ENCODE data around the gene CABP4.

The CABP4 gene

DNA sequence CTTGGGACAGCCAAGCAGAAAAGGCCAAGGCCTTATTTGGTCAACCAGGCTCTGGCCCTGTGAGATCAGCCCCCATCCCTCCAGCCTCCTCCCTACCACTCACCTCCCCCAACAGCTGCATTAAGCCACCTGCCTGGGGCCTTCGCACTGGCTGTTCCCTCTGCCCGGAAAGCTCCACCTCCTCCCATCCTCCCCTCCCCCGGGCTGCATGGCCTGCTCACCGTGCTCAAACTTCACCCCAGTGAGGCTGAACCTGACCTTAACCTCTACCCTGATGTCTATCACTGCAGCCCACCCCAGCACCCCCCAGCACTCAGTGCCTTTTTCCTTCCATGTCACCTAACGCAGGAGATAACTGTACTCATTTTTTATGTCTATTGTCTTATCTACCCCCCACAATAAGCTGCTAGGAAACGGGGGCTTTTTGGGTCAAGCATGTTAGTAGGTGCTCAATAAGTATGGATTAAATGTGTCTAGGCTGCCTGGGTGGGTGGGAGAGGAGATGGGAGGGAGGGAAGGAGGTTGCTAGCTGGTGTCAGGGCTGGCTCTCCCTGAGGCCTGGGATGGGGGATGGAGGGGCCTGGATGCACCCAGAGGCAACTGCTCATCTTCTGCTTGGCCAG lies 18.6 kb upstream of the CABP4 start:
- peak; percentile 46 for DNase-seq

DNA sequence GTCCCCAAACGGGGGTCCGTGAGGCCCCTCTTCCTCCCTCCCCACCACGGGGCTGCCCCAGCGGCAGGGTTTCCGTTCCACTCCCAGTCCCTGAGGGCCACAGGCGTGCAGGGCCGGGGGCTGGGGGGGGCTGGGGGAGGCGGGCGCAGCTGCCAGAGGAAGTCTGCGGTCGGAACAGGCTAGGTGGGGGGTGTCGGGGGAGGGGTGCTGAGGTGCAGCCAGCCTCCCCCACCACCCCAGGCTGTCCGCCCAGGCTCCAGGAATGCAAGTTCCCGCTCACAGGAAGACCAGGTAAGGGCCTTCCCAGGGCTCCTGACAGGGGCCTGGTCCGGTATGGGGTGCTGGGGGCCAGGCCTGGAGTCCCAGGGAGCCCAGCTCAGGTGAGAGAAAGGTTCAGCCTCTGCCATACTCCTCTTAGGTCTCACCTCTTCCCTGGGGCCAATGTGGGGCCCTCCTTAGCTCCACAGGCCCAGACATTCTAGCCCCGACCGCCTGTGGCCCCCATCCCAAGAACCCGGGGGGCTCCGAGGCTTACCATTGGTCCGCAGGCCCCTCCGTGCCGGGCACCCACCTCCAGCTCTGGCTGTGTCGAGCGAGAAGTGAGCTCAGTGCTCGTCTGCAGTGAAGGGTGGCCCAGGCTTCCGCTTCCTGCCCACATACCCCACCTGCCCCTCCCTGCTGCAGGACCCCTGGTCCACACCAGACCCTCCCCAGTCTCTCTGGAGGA lies 17.9 kb upstream of the CABP4 start, which contains the start of gene PTPRCAP:
Gene PTPRCAP, minus strand, starts transcription at position 601 of the 727 bp plus-strand sequence. Its CDS starts 63 bp downstream, at position 538.
- DNase-seq: peak; percentile 39

DNA sequence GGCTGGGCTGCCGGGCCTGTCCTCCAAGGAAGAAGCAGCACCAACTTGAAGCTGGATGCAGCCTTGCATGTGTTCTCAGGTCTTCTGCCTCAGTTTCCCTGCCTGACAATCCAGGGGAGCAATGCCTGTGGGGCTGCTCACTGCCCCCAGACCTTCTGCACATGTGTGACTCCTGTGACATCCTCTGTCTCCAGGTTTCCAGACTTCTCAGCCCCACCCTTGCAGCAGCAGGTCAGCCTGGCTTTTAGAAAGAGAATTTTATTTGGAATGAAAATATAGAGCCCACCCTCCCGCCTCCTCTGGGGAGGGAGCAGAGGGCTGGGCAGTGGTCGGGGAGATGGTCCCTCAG lies 17.4 kb upstream of the CABP4 start:
- DNase-seq: no peak

DNA sequence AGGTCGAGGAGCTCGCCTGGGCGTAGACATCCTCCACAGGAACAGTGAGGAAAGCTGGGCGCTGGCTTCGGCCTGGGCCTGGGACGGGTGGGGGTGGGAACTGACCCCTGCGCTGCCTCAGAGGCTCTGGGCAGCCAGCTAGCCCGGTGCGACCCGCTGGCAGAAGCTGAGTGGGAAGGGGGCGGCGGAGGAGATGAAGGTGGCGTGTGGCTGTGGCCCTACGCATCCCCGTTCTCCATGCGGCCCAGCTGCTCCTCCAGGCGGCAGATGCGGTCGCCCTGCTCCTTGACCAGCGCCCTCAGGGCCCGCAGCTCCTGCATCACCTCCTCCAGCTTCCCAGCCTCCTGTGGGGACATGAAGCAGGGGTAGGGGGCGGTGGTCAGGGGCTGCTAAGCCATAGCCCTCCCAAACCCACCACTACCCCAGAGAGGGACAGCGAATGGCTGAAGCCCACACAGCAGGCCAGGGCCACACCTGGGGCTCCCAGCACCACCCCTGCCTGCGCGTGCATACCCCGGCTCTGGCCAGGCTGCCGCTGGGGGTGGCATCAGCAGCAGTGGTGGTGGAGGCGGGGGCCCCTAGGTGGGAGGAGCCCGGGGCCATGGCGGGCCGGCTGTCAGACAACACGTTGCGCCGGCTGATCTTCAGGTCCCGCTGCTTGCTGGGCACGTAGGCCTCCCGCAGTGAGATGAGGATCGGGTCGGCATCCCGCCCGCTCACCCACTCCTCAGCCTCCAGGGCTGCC lies 16.8 kb upstream of the CABP4 start:
- no peak for DNase-seq

DNA sequence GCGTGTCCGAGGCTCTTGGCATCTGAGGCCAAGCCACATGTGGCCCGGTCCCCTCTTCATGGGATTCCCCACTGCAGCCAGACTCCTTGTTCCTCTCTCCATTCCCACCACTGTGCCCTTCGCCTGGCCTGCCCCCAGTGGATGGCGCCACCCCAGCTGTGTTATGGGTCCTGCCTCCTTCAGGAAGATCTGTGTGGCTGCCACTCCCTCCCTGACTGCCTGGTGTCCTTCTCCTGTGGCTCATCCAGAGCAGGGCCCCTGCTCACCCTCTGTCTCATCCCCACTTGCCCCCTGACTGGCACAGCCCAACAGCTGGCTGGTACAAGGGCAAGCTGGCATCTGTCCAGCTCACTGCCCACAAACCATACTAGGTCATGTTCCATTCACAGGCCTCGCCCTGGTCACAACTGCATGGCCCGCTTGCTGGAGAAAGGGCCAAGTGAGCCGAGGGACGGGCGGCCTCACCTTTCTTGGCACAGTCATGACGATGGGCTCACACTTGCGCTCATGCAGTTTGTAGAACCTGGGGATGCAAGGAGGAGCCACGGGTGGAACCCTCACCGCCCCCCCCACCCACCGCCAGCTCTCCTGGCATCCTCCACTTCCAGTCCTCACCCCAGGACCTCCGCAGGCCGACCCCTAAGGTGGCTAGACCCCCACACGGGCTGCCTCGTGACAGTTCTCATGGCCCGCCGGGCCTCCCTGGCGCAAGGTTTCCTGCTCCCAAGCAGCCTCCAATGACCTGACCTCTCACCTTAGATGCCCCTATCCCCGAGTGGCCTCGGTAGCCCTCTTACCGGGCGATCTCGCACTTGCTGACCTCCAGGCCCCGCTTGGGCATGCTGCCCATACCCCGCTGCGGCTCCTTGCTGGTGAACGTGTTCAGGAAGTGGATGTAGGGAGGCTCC lies 15.6 kb upstream of the CABP4 start:
- DNase-seq: peak; percentile 17

DNA sequence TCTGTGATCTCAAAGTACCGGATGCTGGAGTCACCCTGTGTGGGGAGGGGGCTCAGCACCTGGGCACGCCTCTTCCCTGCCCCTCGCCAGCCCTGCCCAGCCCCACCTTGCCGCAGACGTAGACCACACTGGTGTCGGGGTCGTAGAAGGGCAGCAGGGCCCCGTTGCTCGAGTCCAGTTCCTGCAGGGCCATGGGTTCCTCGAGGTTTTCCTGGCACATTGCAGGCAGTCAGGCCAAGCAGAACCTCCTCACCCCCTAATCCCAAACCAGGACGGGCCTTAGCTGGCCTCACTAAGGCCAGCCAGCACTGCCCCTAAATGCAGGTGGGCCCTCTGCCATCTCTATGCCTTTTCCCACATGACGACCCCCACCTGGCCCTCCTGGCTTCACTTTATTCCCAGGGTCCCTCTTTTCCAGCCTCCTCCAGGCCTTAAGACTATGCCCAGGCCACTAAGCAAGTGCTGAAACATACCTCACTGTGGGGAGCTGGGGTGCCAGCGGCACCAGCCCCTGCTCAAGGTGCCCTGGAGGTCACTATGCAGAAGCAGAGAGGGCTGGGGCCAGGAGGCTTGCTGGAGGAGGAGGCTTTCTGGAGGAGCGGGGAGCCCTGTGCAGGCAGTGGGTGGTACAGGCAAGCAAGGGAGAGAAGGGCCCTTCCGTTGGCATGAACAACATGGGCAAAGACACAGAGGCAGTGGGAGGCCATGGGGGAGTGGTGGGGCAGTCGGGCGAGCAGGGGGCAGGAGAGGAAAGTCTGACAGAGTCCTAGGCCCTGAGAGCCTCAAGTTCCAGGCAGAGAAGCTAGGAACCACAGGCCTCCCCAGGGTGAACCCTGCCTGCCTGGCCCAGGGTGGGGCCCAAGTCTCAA lies 14.7 kb upstream of the CABP4 start:
- no peak for DNase-seq

DNA sequence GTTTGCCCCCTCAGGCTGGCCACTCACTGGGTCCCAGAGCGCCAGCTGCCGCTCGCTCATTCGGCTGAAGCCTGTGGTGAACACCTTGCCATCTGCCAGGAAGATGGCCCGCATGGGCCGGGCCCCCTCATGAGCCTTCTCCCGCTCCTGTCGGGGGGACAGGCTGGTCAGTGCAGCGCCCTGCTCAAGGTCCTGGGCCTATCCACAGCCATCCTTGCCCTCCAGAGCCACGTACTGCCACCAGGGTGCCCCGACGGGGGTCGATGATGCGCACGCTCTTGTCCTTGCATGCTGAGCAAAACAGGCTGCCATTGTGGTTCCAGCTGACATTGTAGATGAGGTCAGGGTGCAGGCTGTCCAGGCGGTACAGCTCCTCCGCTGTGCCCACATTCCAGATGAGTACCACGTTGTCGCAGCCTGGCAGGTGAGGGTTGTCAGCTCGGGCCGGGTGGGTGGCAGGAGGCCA lies 14.0 kb upstream of the CABP4 start:
- DNase-seq: no peak

DNA sequence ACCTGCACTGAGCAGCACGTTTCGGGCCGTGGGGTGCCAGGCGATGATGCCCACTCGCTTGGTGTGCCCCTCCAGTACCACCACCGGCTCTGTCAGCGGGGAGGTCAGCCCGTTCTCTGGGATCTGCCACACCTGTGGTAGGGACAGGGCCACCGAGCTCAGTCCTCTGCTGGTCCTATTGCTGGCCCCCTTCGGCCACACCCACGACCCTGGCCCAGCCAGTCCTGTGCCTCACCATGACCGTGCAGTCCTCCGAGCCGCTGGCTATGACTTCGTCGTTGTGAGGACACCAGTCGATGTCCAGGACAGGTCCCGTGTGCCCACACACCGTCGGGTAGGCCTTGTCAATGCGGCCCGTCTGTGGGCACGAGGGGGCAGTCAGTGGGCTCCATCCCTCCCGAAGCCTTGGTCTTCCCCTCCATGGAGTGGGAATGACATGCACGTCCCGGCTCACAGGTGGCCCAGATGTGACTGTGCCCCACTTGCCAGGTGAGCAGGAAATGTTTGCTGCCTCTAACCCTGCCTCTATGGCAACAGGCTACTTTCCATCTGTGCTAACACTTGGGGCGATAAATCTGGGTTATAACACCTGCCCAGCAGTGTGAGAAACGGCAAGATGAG lies 13.3 kb upstream of the CABP4 start:
- no peak for DNase-seq

DNA sequence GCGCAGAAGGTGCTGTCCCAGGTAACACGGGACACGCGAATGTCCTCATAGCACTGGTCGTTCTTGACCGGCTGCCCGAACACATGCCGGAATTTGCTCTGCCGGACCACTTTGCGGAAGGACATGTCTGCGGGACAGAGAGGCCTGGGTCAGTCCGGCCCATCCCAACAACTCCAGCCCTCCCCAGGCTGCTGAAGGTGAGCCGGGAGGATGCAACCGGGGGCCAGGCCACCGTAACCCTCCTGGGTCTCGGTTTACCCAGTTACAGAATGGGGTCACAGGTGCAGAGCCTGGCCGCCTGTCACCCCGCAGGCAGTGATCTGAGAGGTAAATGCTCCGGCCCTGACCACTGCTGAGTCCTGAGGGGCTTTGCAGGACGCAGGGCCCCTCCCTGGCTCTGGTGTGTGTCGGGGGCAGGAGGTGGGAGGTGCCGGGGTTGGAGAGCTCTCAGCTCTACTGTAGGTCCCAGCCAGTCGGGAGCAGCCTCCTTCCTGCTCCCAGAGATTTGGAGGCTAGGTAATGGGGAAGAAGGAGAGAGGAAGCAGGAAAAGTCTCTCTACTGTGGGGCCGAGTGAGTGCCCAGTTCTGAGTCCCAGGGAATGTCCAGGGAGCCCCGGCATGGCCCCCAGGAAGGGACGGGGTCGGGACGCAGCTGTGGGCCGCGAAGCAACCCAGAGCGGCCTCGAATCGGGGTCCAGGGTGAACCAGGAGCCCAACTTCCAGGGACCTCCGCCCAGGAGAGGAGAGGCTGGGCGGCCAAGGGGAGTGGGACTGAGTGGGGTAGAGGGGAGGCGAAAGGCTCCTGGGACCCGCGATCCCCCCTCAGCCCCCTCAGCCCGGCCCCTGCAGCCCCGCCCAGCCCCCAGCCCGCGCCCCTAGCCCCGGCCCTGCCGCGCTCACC lies 12.4 kb upstream of the CABP4 start:
- no peak for DNase-seq

DNA sequence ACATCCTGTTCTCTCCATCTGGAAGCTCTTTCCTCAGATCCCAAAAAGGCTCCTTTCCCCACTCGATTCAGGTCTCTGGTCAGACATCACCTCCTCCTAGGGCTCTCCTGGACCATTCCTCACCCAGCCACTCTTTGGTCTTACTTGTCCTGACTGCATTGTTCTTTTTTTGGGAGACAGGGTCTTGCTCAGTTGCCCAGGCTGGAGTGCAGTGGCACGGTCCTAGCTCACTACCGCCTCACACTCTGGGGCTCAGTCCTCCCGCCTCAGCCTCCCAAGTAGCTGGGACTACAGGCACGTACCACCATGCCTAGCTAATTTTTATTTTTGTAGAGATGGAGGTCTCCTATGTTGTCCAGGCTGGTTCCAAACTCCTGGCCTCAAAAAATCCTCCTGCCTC lies 9.6 kb upstream of the CABP4 start:
- no peak for DNase-seq

DNA sequence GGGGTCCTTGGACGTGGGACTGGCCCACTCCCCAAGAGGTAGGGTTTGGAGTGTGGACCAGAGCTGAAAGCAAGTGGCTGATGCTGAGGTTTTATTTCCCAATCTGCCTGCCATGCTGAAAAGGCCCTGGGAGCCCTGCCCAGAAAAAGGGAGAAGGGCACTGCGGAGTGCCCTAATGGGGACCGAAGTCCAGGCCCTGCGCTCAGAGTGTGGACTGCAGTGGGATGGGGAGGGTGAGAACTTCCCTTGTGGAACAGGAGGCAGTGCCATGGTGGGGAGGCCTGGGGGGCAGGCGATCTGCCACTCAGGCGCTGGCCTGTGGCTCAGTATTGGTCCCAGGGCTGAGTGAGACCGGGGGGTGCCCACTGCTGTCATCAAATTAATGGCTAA lies 6.9 kb upstream of the CABP4 start:
- no peak for DNase-seq

DNA sequence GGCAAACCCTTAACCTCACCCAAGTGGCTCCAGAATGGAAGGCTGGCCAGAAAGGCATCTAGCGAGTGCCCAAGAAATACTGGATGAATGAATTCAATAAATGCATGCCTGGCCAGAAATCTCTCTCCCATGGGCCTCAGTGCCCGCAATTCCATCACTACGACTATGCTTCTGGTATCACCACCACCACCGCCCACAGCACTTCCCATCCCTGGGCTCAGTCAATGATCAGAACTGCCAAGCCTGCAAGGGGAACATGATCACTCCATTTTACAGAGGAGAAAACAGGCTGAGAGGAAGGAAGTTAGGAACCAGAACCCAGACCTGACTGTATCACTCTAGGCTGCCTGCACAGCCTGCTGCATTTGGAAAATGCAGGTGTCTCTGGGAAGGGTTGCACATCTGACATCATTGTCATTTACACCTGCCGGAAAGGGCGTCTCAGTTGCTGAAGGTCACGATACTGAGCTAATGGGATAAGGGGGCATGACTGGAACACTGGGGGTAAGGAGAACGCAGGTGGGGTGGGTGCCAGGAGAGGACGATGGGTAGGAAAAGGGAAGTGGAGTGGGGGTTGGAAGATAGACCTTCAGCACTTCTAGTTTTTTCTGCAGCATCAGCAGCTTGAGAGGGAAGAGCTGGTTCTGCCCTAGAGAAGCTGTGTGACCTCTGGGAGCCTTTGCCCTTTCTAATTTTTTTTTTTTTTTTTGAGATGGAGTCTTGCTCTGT lies 5.9 kb upstream of the CABP4 start:
- no peak for DNase-seq

DNA sequence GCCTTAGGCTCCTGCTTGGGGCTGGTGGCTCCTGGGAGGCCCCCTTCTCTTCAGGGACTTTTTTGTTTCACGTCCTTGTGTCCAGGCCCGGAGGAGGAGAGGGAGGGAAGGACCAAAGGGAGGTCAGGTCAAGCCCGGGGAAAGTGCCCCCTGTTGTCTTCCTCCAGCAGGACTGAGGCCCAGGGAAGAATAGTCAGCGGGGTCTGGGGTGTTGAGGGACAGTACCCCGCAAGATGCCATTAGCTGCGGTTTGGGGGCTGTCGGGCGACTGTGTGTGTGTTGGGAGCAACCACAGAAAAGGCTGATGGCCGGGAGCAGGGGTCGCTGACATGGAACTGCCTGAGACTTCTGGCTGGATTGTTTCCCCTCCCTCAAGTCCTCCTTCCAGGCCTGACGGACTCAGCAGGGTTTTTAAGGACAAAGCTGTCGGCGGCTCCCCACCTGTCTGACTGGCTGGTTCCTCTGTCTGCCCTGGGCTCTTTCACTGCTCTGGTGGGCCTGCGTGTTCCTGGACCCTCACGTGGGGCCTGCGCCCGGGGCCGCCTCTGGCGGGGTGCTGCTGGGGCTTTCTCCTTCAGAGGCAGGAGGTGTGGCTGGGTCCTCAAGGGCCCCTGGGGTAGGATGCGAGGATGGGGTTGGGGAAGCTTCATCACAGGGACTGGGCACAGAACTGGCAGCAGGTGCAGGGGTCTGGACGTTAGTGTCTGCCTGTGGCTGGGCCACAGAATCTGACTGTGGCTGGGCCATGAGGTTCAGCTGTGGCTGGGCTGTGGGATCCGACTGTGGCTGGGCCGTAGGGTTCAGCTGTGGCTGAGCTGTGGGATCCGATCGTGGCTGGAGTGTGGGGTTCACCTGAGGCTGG lies 4.1 kb upstream of the CABP4 start:
- no peak for DNase-seq

DNA sequence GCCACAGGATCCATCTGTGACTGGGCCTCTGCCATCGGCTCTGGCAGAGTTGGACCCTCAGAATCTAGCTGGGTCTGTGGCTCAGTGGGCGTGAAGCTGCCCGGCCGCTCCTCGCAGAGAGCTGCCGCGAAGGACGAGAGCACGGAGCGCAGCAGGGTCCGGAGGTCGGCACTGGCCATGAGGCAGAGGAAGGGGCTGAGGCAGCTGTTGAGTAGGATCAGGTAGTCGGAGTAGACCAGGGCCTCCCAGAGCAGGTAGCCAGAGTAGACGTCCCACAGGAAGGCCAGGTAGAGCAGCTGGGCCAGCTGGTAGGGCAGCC lies 3.5 kb upstream of the CABP4 start:
- no peak for DNase-seq

DNA sequence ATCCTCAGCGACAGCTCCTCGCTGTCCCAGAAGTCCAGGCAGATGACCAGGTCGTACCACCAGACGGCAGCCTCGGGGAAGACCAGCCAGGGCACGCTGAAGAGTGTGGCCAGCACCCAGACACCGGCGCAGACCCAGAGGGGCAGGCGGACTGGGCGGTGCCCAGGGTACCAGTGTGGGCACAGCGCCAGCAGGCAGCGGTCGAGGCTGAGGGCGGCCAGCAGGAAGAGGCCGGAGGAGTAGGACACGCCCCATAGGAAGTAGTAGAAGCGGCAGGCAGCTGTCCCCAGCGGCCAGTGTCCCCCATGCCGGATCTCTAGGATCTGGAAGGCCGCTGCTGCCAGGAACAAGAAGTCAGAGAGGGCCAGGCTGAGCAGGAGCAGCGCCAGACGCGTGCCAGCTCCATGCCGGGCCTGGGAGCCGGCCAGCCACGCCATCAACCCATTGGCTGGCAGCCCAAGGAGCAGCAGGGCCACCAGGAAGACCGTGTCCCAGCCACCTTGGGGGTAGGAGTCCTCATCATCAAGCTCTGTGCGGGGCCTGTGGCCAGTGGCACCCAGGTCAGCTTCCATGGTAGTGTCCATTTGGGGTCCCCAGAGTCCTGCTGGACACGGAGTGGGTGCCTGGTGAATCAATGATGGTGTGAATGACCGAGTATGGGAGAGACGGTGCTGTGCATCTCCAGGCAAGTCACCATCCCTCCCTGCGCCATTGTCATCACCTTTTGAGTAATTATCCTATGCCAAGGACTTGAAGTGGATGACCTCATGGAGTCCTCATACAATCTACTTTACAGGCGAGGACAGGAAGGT lies 2.8 kb upstream of the CABP4 start, which contains the start of gene GPR152:
Gene GPR152, minus strand, starts transcription at position 589 of the 812 bp plus-strand sequence. Its CDS starts 5 bp downstream, at position 584.
- DNase-seq: no peak

DNA sequence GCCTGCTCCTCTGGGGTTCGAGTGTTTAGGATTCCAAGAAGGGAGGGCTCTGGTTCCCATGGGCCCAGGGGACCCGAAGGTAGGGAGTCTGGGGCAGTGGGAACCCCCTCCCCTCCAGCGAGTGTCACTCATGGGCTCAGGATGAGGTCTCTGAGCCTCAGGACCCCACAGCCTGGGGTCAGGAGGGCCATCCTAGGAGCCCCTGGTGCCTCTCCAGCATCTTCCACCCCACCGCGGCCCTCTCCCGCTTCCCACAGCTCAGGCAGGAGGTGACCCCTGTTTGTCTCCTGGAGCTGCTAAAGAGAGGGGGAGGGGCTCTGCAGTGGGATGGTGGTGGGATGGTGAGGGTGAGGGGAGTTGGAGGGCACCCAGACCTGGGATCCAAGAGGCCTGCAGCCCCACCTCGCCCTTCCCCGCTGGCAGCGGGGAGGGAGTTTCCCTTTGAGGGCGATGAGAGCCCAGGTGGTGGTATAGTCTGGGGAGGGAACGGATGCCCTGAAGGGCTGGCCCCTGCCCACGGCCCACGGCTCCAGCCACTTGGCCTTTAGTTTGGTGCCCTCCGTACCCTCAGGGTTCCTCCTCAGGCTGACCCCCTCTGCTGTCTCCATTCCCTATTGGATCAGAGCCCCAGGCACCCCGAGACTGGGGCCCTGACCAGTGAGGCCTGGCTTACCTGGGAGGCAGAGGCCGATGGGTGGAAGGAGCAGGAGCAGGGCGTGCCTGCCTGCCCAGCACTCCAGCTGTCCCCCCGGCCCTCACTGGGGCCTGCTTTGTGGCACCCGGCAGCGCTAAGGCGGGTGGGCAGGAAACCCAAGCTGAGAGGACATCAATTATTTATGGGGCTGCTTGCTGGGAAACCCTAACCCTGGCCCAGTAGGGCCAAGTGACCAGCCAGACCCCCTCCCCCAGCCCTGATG lies 1.1 kb upstream of the CABP4 start:
- DNase-seq: no peak
